H1 (cell line): Measurements from ENCODE around the gene SCP2. TPM values are rescaled to one million over a fixed set of nuclear protein-coding genes. Genes with fewer than 3 reads are reported as not detected.

Experiments
- CTCF ChIA-PET: fragments of 300-600 bp; sonication (Branson Sonifier 250); formaldehyde crosslinking; loops from one replicate; lab custom pipeline; 2021; ENCODE audit not compliant: partially characterized antibody; lab: Charles Lee
- POLR2A ChIA-PET: fragments of 300-600 bp; sonication (Branson Sonifier 250); formaldehyde crosslinking; loops from one replicate; lab custom pipeline; 2021; ENCODE audit warnings: inconsistent platforms; ENCODE audit not compliant: partially characterized antibody; lab: Charles Lee
- DNase-seq, 2 experiments: peaks; one replicate each; pipeline versions ENCODE4 v3.0.0 to v3.0.0-alpha.2; 2010 to 2022; ENCODE audit warnings: low spot score in 2 of 2, low read depth in 1 of 2, mixed read lengths in 1 of 2
- FAIRE-seq: peaks from 2 replicates; lab custom pipeline; 2011; peaks lifted over from hg19 to GRCh38; lab: Jason Lieb, UNC
- H2AFZ ChIP-seq: 2 replicates; pipeline ENCODE4 v1.8.1; 2012; ENCODE audit warnings: low read length, inconsistent platforms
- H2AK5ac ChIP-seq: 2 replicates; pipeline ENCODE4 v1.6.1; 2013; ENCODE audit warnings: low read depth, low read length
- H2BK120ac ChIP-seq: replicated peaks from 2 replicates; pipeline ENCODE3; 2013; ENCODE audit warnings: low read depth, low read length, inconsistent platforms
- H2BK12ac ChIP-seq: 2 replicates; pipeline ENCODE4 v1.6.1; 2013; ENCODE audit warnings: low read depth, low read length
- H2BK15ac ChIP-seq: 2 replicates; pipeline ENCODE4 v1.6.1; 2013; ENCODE audit warnings: low read length
- H2BK20ac ChIP-seq: 2 replicates; pipeline ENCODE4 v1.6.1; 2013; ENCODE audit warnings: low read length
- H2BK5ac ChIP-seq: 2 replicates; pipeline ENCODE4 v1.6.1; 2013; ENCODE audit warnings: low read depth, low read length
- H3K14ac ChIP-seq: 2 replicates; pipeline ENCODE4 v1.6.1; 2013; ENCODE audit warnings: inconsistent platforms; ENCODE audit not compliant: insufficient read length
- H3K18ac ChIP-seq: 2 replicates; pipeline ENCODE4 v1.6.1; 2013; ENCODE audit warnings: low read length; ENCODE audit errors: extremely low read depth
- H3K23ac ChIP-seq: 2 replicates; pipeline ENCODE4 v1.6.1; 2013; ENCODE audit warnings: inconsistent platforms; ENCODE audit not compliant: insufficient read length
- H3K23me2 ChIP-seq: 2 replicates; pipeline ENCODE4 v1.6.1; 2013; ENCODE audit warnings: low read depth, low read length
- H3K27ac ChIP-seq: 2 replicates; pipeline ENCODE4 v1.6.1; 2011; ENCODE audit warnings: low read depth, low read length, inconsistent platforms
- H3K27me3 ChIP-seq, 4 experiments: replicated peaks in 1 of 4; 1 replicate in 1 of 4; 2 replicates in 3 of 4; pipeline versions ENCODE4 v1.6.1 to v1.8.1; 2011 to 2013; ENCODE audit warnings: low read length in 3 of 4, mild to moderate bottlenecking in 3 of 4, inconsistent platforms in 2 of 4, mixed read lengths in 2 of 4, moderate library complexity in 1 of 4; ENCODE audit not compliant: control insufficient read depth in 3 of 4, insufficient read depth in 3 of 4; ENCODE audit errors: extremely low read depth in 1 of 4
- H3K36me3 ChIP-seq, 4 experiments: 2 replicates each; pipeline versions ENCODE4 v1.6.1 to v1.8.1; 2011 to 2013; ENCODE audit warnings: mild to moderate bottlenecking in 4 of 4, low read length in 3 of 4, moderate library complexity in 2 of 4, control low read depth in 1 of 4, inconsistent platforms in 1 of 4; ENCODE audit not compliant: insufficient read depth in 4 of 4, control insufficient read depth in 2 of 4
- H3K4ac ChIP-seq: replicated peaks from 2 replicates; pipeline ENCODE3; 2013; ENCODE audit warnings: low read length, low read depth, mixed read lengths, inconsistent platforms; ENCODE audit not compliant: insufficient read length
- H3K4me1 ChIP-seq, 4 experiments: replicated peaks in 1 of 4; 1 replicate in 1 of 4; 2 replicates in 3 of 4; pipeline versions ENCODE4 v1.6.1 to v1.8.1; 2011 to 2013; ENCODE audit warnings: low read length in 3 of 4, inconsistent platforms in 2 of 4, mixed read lengths in 1 of 4; ENCODE audit not compliant: insufficient read depth in 4 of 4, control insufficient read depth in 3 of 4
- H3K4me2 ChIP-seq, 2 experiments: 2 replicates each; pipeline versions ENCODE4 v1.6.1 to v1.8.1; 2011 to 2013; ENCODE audit warnings: low read depth in 2 of 2, low read length in 2 of 2, control low read depth in 1 of 2, inconsistent platforms in 1 of 2, mild to moderate bottlenecking in 1 of 2; ENCODE audit not compliant: insufficient read depth in 1 of 2
- H3K4me3 ChIP-seq, 4 experiments: fragments of 200-600, 300-600 bp in 1 of 4; sonication (generic), shearing (Covaris generic), sonication (Bioruptor Twin) in 1 of 4; 2 replicates each; pipeline versions ENCODE4 v1.5.1 to v1.8.1; 2011 to 2016; ENCODE audit warnings: low read length in 4 of 4, low read depth in 3 of 4, control low read depth in 2 of 4, inconsistent platforms in 2 of 4, mild to moderate bottlenecking in 2 of 4, mixed read lengths in 1 of 4, moderate library complexity in 1 of 4; ENCODE audit not compliant: insufficient read depth in 2 of 4; ENCODE audit errors: extremely low read depth in 1 of 4
- H3K56ac ChIP-seq: replicated peaks from 2 replicates; pipeline ENCODE3; 2013; ENCODE audit warnings: low read depth, mild to moderate bottlenecking, mixed read lengths, low read length, inconsistent platforms; ENCODE audit not compliant: insufficient read length
- H3K79me1 ChIP-seq: 2 replicates; pipeline ENCODE4 v1.6.1; 2013; ENCODE audit warnings: low read depth, low read length, control low read depth
- H3K79me2 ChIP-seq, 2 experiments: 2 replicates each; pipeline versions ENCODE4 v1.6.1 to v1.8.1; 2012 to 2013; ENCODE audit warnings: low read length in 2 of 2, mild to moderate bottlenecking in 2 of 2, inconsistent platforms in 1 of 2; ENCODE audit not compliant: insufficient read depth in 2 of 2, control insufficient read depth in 1 of 2
- H3K9ac ChIP-seq, 4 experiments: replicated peaks in 1 of 4; 1 replicate in 1 of 4; 2 replicates in 3 of 4; pipeline versions ENCODE4 v1.6.1 to v1.8.1; 2011 to 2013; ENCODE audit warnings: low read depth in 3 of 4, low read length in 3 of 4, control low read depth in 2 of 4, mild to moderate bottlenecking in 2 of 4, moderate library complexity in 2 of 4, inconsistent platforms in 1 of 4; ENCODE audit errors: extremely low read depth in 1 of 4
- H3K9me3 ChIP-seq, 2 experiments: 2 replicates each; pipeline versions ENCODE4 v1.6.1 to v1.8.1; 2012 to 2013; ENCODE audit warnings: mild to moderate bottlenecking in 2 of 2, moderate library complexity in 2 of 2, control low read depth in 1 of 2, inconsistent platforms in 1 of 2, low read depth in 1 of 2, low read length in 1 of 2, mixed read lengths in 1 of 2; ENCODE audit not compliant: insufficient read depth in 2 of 2
- H4K20me1 ChIP-seq, 2 experiments: replicated peaks in 1 of 2; 2 replicates each; pipeline versions ENCODE3 to v1.8.1; 2011 to 2013; ENCODE audit warnings: inconsistent platforms in 2 of 2, low read length in 2 of 2, mild to moderate bottlenecking in 1 of 2; ENCODE audit not compliant: insufficient read depth in 2 of 2, control insufficient read depth in 1 of 2
- H4K5ac ChIP-seq: 2 replicates; pipeline ENCODE4 v1.6.1; 2013; ENCODE audit warnings: low read length, low read depth, mixed read lengths, inconsistent platforms; ENCODE audit not compliant: insufficient read length
- H4K8ac ChIP-seq: 2 replicates; pipeline ENCODE4 v1.8.0; 2013; ENCODE audit warnings: mild to moderate bottlenecking, moderate library complexity, low read length, inconsistent platforms; ENCODE audit not compliant: insufficient read depth; ENCODE audit errors: extremely low read depth
- H4K91ac ChIP-seq: replicated peaks from 2 replicates; pipeline ENCODE3; 2013; ENCODE audit warnings: low read length, mixed read lengths, inconsistent platforms; ENCODE audit not compliant: insufficient read length
- BACH1 ChIP-seq: IDR thresholded peaks from 2 replicates; pipeline ENCODE4 v1.6.1; 2012; ENCODE audit warnings: low read length, improper control_type of control experiment
- BCL11A ChIP-seq, 2 experiments: IDR thresholded peaks; one replicate each; pipeline ENCODE4 v1.6.1; 2011; ENCODE audit warnings: low read depth in 2 of 2, low read length in 2 of 2, mild to moderate bottlenecking in 2 of 2
- CBX5 ChIP-seq: fragments of 300-800, 300-1000 bp; sonication (generic); IDR thresholded peaks from 2 replicates; pipeline ENCODE4 v1.7.1; 2016; ENCODE audit warnings: antibody characterized with exemption, low read length, low read depth
- CBX8 ChIP-seq: fragments of 300-800, 300-1000 bp; sonication (generic); IDR thresholded peaks from 2 replicates; pipeline ENCODE4 v1.7.1; 2016; ENCODE audit warnings: low read depth, low read length, borderline replicate concordance
- CHD1 ChIP-seq: IDR thresholded peaks from 2 replicates; pipeline ENCODE4 v1.6.1; 2012; ENCODE audit warnings: low read depth, low read length, improper control_type of control experiment
- FOSL1 ChIP-seq: IDR thresholded peaks from 2 replicates; pipeline ENCODE4 v1.6.1; 2011; ENCODE audit warnings: mild to moderate bottlenecking, low read depth, low read length, moderate library complexity; ENCODE audit not compliant: insufficient read depth
- MAFK ChIP-seq: IDR thresholded peaks from 2 replicates; pipeline ENCODE4 v1.6.1; 2012; ENCODE audit warnings: low read depth, mild to moderate bottlenecking, improper control_type of control experiment, low read length
- NRF1 ChIP-seq: IDR thresholded peaks from 2 replicates; pipeline ENCODE4 v1.6.1; 2011; ENCODE audit warnings: mild to moderate bottlenecking, low read depth, low read length, improper control_type of control experiment
- POLR2AphosphoS5 ChIP-seq: IDR thresholded peaks from 2 replicates; pipeline ENCODE4 v1.6.1; 2011; ENCODE audit warnings: low read depth, low read length
- RNF2 ChIP-seq: fragments of 200-900, 300-1000 bp; sonication (generic); IDR thresholded peaks from 2 replicates; pipeline ENCODE4 v1.7.1; 2016; ENCODE audit warnings: borderline replicate concordance, low read depth, mild to moderate bottlenecking, antibody characterized with exemption, low read length; ENCODE audit not compliant: poor library complexity, severe bottlenecking; ENCODE audit errors: missing control alignments
- SAP30 ChIP-seq: fragments of 300-600 bp; sonication (generic); IDR thresholded peaks from 2 replicates; pipeline ENCODE4 v1.7.1; 2012; ENCODE audit warnings: low read length, moderate library complexity, mild to moderate bottlenecking, inconsistent platforms; ENCODE audit not compliant: insufficient read depth, insufficient replicate concordance
- SIRT6 ChIP-seq: IDR thresholded peaks from one replicate; pipeline ENCODE4 v1.7.1; 2012; ENCODE audit warnings: low read length, inconsistent platforms
- SP1 ChIP-seq: IDR thresholded peaks from 2 replicates; pipeline ENCODE4 v1.6.1; 2011; ENCODE audit warnings: low read depth, low read length
- SP2 ChIP-seq: IDR thresholded peaks from 2 replicates; pipeline ENCODE4 v1.6.1; 2012; ENCODE audit warnings: mild to moderate bottlenecking, low read length, inconsistent platforms
- SUZ12 ChIP-seq: fragments of 200-600 bp; sonication (generic); IDR thresholded peaks from 2 replicates; pipeline ENCODE4 v1.6.1; 2012; ENCODE audit warnings: mild to moderate bottlenecking, inconsistent platforms, low read length, moderate library complexity, mixed read lengths
- TBP ChIP-seq: IDR thresholded peaks from 2 replicates; pipeline ENCODE4 v1.6.1; 2011; ENCODE audit warnings: low read depth, low read length, improper control_type of control experiment
- YY1 ChIP-seq: IDR thresholded peaks from 2 replicates; pipeline ENCODE4 v1.6.1; 2011; ENCODE audit warnings: low read depth, mild to moderate bottlenecking, low read length
- polyA plus RNA-seq, 7 experiments: library from polyadenylated mRNA; depleted of rRNA in 3 of 7; stranded (reverse) in 5 of 7; unstranded in 2 of 7; fragments of >200 nt in 5 of 7; fragments of 200-250 nt in 2 of 7; gene quantifications; 1 replicate in 5 of 7; 2 replicates in 1 of 7; 4 replicates in 1 of 7; pipeline versions ENCODE4 v1.2.1 to v1.2.3, GENCODE V29; 2011 to 2013; ENCODE audit warnings: missing spikeins in 2 of 7, mixed read lengths in 2 of 7
- total RNA-seq: library from RNA; stranded (reverse); fragmentation: NEBNext Ultra II Directional; extraction: Animal tissue kit (Norgen Biotek cat#: 25700); gene quantifications from 2 replicates; pipeline ENCODE4 v1.2.1, GENCODE V29; 2021

Gene SCP2
- total and polyA plus RNA-seq, 2 of the 8 experiments (the other 6 are each of a cell fraction or from before 2014, with no cell fraction given): 20.9 to 54.3 TPM

DNA sequence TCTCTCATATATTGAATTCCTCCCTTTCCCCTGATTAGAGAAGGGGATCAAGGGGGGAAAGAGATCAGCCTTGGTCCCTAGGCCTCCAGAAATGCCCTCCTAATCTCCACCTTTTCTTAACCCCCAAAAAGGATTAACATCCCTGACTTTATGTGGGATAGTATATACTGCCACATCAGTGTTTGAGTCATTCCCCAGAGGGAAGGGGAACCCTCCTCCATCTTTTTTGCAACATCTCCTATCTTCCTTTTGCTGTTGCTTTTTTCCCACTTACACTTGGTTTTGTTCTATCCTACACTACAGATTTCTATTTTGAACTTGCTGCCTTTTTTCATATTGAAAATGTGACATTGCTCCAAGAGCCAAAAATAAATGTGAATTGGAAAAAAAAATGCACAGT lies 69.6 kb downstream of the SCP2 start:
- Histone ChIP-seq H4K8ac (no peak overlapping the region), H3K79me2 (no peaks in the 10 kb centered on the region), H2AK5ac (no peak overlapping the region), H2BK5ac (no peak overlapping the region), H3K27ac (no peak overlapping the region), H3K79me1 (no peaks in the 10 kb centered on the region), H3K14ac (no peak overlapping the region), H3K18ac (no peak overlapping the region), H3K9me3 (no peaks in the 10 kb centered on the region), H3K4me3 (no peak overlapping the region), H3K23ac (no peak overlapping the region), H3K9ac (no peak overlapping the region), H4K91ac (no peak overlapping the region), H3K56ac (no peak overlapping the region), H3K4me2 (no peak overlapping the region), H3K23me2 (no peaks in the 10 kb centered on the region), H2BK120ac (no peak overlapping the region), H4K5ac (no peak overlapping the region), H2AFZ (no peak overlapping the region), H3K36me3 (no peaks in the 10 kb centered on the region), H3K4me1 (no peaks in the 10 kb centered on the region), H2BK15ac (no peak overlapping the region), H2BK20ac (no peak overlapping the region), H3K27me3 (no peaks in the 10 kb centered on the region), H3K4ac (no peak overlapping the region), H4K20me1 (no peaks in the 10 kb centered on the region), H2BK12ac (no peak overlapping the region)
- no peak for DNase-seq
- POLR2A ChIA-PET: no interaction called here
- CTCF ChIA-PET: no interaction called here
- no peak for FAIRE-seq
- TF ChIP-seq RNF2 (no peak), FOSL1 (no peak), SAP30 (no peak), NRF1 (no peak), TBP (no peak), CBX8 (no peak), SUZ12 (no peak), BCL11A (IDR thresholded peaks at IDR 0.05; ENCODE audit: low read depth in 2 of 2, low read length in 2 of 2) (no peak), SIRT6 (no peak), CHD1 (no peak), YY1 (no peak), BACH1 (no peak), MAFK (no peak), CBX5 (no peak), SP1 (no peak), POLR2AphosphoS5 (no peak), SP2 (no peak)
